ENCODE results near the gene TNF.
A peak's percentile ranks its signal among the peaks of the same experiment; 100 is the strongest.
"Not testable (repeated sequence)": the region's sequence is repeated elsewhere in the genome, so short reads cannot be mapped to it uniquely, and the experiment has no call there.

TNF gene

GRCh38 chr6:31588871-31589650 is 13.7 kb downstream of the TNF start:
- no peak for DNase-seq (ENCODE audit: low spot score)

- not testable (repeated sequence) for DNase-seq (ENCODE audit: low spot score)
Measured at GRCh38 chr6:31590691-31591090, 15.3 kb downstream of the TNF start.

GRCh38 chr6:31592396-31592771 is 17.0 kb downstream of the TNF start:
- no peak for DNase-seq (ENCODE audit: low spot score)

GRCh38 chr6:31597006-31597405 is 21.6 kb downstream of the TNF start:
- DNase-seq (ENCODE audit: low spot score), result peak; percentile 67

GRCh38 chr6:31607317-31607716 is 32.0 kb downstream of the TNF start:
- no peak for DNase-seq (ENCODE audit: low spot score)

GRCh38 chr6:31609519-31610406 is 34.4 kb downstream of the TNF start:
- DNase-seq (ENCODE audit: low spot score), result no peak

GRCh38 chr6:31610968-31611367 is 35.6 kb downstream of the TNF start:
- no peak for DNase-seq (ENCODE audit: low spot score)

GRCh38 chr6:31614075-31614619 is 38.8 kb downstream of the TNF start:
- no peak for DNase-seq (ENCODE audit: low spot score)

GRCh38 chr6:31614684-31615578 is 39.6 kb downstream of the TNF start, which contains the start of gene AIF1:
TSS of gene AIF1 (plus strand) at chr6:31615234. CDS start at chr6:31615330, 96 bp downstream.
- DNase-seq (ENCODE audit: low spot score), result no peak

- DNase-seq (ENCODE audit: low spot score), result peak; percentile 38
Measured at GRCh38 chr6:31615748-31616147, 40.4 kb downstream of the TNF start.

- no peak for DNase-seq (ENCODE audit: low spot score)
Measured at GRCh38 chr6:31617010-31617409, 41.6 kb downstream of the TNF start.

GRCh38 chr6:31619805-31620585 is 44.6 kb downstream of the TNF start:
- peak; percentile 98 for DNase-seq (ENCODE audit: low spot score)

- no peak for DNase-seq (ENCODE audit: low spot score)
Measured at GRCh38 chr6:31620586-31621319, 45.4 kb downstream of the TNF start, which contains the start of gene PRRC2A. TSS of gene PRRC2A (plus strand) at chr6:31620715. CDS start at chr6:31622790, 2,075 bp downstream.

GRCh38 chr6:31621320-31621939 is 46.1 kb downstream of the TNF start:
- DNase-seq (ENCODE audit: low spot score), result no peak

- no peak for DNase-seq (ENCODE audit: low spot score)
Measured at GRCh38 chr6:31621991-31622390, 46.6 kb downstream of the TNF start.

- no peak for DNase-seq (ENCODE audit: low spot score)
Measured at GRCh38 chr6:31622684-31623091, 47.3 kb downstream of the TNF start.

GRCh38 chr6:31624070-31624469 is 48.7 kb downstream of the TNF start:
- DNase-seq (ENCODE audit: low spot score), result no peak

- DNase-seq (ENCODE audit: low spot score), result no peak
Measured at GRCh38 chr6:31626952-31627351, 51.6 kb downstream of the TNF start.

- no peak for DNase-seq (ENCODE audit: low spot score)
Measured at GRCh38 chr6:31627690-31628287, 52.4 kb downstream of the TNF start.
